CD14-positive monocyte (primary cell): Measurements from ENCODE around the gene CACNA1H. TPM values are rescaled to one million over a fixed set of nuclear protein-coding genes. Genes with fewer than 3 reads are reported as not detected.

Experiments used
- DNase-seq, 3 donors: peaks; one replicate each; pipeline ENCODE4 v3.0.0-alpha.2; 2011 to 2022
- H2AFZ ChIP-seq: 2 replicates; pipeline ENCODE4 v1.6.0; 2012; ENCODE audit warnings: mild to moderate bottlenecking, low read depth, low read length, inconsistent platforms; ENCODE audit not compliant: insufficient read depth, poor library complexity, severe bottlenecking
- H3K27ac ChIP-seq, 2 donors: 1 replicate in 1 of 2; 2 replicates in 1 of 2; pipeline ENCODE4 v1.5.1; 2012 to 2013; ENCODE audit warnings: low read length in 2 of 2, control low read depth in 1 of 2, inconsistent platforms in 1 of 2, low read depth in 1 of 2, mild to moderate bottlenecking in 1 of 2
- H3K27me3 ChIP-seq, 2 donors: one replicate each; pipeline versions ENCODE4 v1.6.0 to v1.6.1; 2011 to 2013; ENCODE audit warnings: low read length in 2 of 2; ENCODE audit not compliant: control insufficient read depth in 2 of 2, insufficient read depth in 2 of 2
- H3K36me3 ChIP-seq, 2 donors: replicated peaks in 1 of 2; 1 replicate in 1 of 2; 2 replicates in 1 of 2; pipeline versions ENCODE4 v1.5.1 to v1.6.1; 2012 to 2013; ENCODE audit warnings: low read length in 2 of 2, control low read depth in 1 of 2, inconsistent platforms in 1 of 2, mild to moderate bottlenecking in 1 of 2; ENCODE audit not compliant: insufficient read depth in 2 of 2, control insufficient read depth in 1 of 2
- H3K4me1 ChIP-seq, 2 donors: 1 replicate in 1 of 2; 2 replicates in 1 of 2; pipeline versions ENCODE4 v1.5.1 to v1.6.1; 2012 to 2013; ENCODE audit warnings: low read length in 2 of 2, control low read depth in 1 of 2, inconsistent platforms in 1 of 2, mild to moderate bottlenecking in 1 of 2, moderate library complexity in 1 of 2; ENCODE audit not compliant: insufficient read depth in 2 of 2, control insufficient read depth in 1 of 2
- H3K4me2 ChIP-seq: replicated peaks from 2 replicates; pipeline ENCODE3; 2012; ENCODE audit warnings: low read length, moderate library complexity, mild to moderate bottlenecking; ENCODE audit not compliant: poor library complexity, severe bottlenecking; ENCODE audit errors: extremely low read depth
- H3K4me3 ChIP-seq, 3 experiments: fragments of 200-600 bp in 1 of 3; sonication (generic) in 1 of 3; replicated peaks in 1 of 3; 1 replicate in 2 of 3; 2 replicates in 1 of 3; pipeline ENCODE4 v1.5.1; 2011 to 2013; ENCODE audit warnings: low read length in 3 of 3, mild to moderate bottlenecking in 3 of 3, control low read depth in 2 of 3, low read depth in 2 of 3, inconsistent platforms in 1 of 3, moderate library complexity in 1 of 3
- H3K79me2 ChIP-seq: 2 replicates; pipeline ENCODE4 v1.6.0; 2012; ENCODE audit warnings: mild to moderate bottlenecking, control low read depth, inconsistent platforms, low read length, moderate library complexity; ENCODE audit not compliant: insufficient read depth
- H3K9ac ChIP-seq: 2 replicates; pipeline ENCODE4 v1.6.0; 2017; ENCODE audit warnings: low read length, mild to moderate bottlenecking; ENCODE audit not compliant: insufficient read depth, poor library complexity, severe bottlenecking
- H3K9me3 ChIP-seq, 2 donors: replicated peaks in 1 of 2; 1 replicate in 1 of 2; 2 replicates in 1 of 2; pipeline versions ENCODE4 v1.5.1 to v1.6.1; 2012 to 2013; ENCODE audit warnings: low read length in 2 of 2, control low read depth in 1 of 2; ENCODE audit not compliant: control insufficient read depth in 1 of 2, insufficient read depth in 1 of 2
- H4K20me1 ChIP-seq: 2 replicates; pipeline ENCODE4 v1.6.0; 2012; ENCODE audit warnings: mild to moderate bottlenecking, low read length, control low read depth, moderate library complexity; ENCODE audit not compliant: insufficient read depth
- H3K27ac Mint-ChIP-seq, 7 donors: one replicate each; pipeline ENCODE4 v1.8.0; 2020; ENCODE audit warnings: mild to moderate bottlenecking in 7 of 7, mixed read lengths in 7 of 7, moderate library complexity in 6 of 7, inconsistent platforms in 2 of 7
- H3K27me3 Mint-ChIP-seq, 3 donors: one replicate each; pipeline ENCODE4 v1.8.0; 2021 to 2022; ENCODE audit warnings: low read depth in 3 of 3, mild to moderate bottlenecking in 3 of 3, mixed read lengths in 3 of 3, moderate library complexity in 3 of 3, inconsistent platforms in 1 of 3
- H3K36me3 Mint-ChIP-seq, 2 donors: one replicate each; pipeline ENCODE4 v1.8.0; 2020; ENCODE audit warnings: mixed read lengths in 2 of 2, inconsistent platforms in 1 of 2, mild to moderate bottlenecking in 1 of 2
- H3K4me1 Mint-ChIP-seq: one replicate; pipeline ENCODE4 v1.8.0; 2020; ENCODE audit warnings: mild to moderate bottlenecking, mixed read lengths
- H3K4me3 Mint-ChIP-seq, 2 donors: one replicate each; pipeline ENCODE4 v1.8.0; 2020; ENCODE audit warnings: mild to moderate bottlenecking in 2 of 2, mixed read lengths in 2 of 2, moderate library complexity in 1 of 2
- H3K9me3 Mint-ChIP-seq, 7 donors: one replicate each; pipeline ENCODE4 v1.8.0; 2020 to 2022; ENCODE audit warnings: mixed read lengths in 7 of 7, mild to moderate bottlenecking in 6 of 7, moderate library complexity in 6 of 7, inconsistent platforms in 2 of 7
- CTCF ChIP-seq: fragments of 200-600 bp; IDR thresholded peaks from one replicate; pipeline ENCODE4 v1.8.0; 2022; ENCODE audit warnings: antibody characterized with exemption, mild to moderate bottlenecking
- WGBS: methylation state at CpG from one replicate; pipeline ENCODE4 v1.1.5; 2013; ENCODE audit warnings: missing lambda C conversion rate; ENCODE audit not compliant: insufficient coverage; 5-methylcytosine and 5-hydroxymethylcytosine counted together
- intact Hi-C, 2 donors: fragments of 100-400 bp; cut with micrococcal nuclease; formaldehyde crosslinking; loops; one replicate each; pipeline versions ENCODE4 v1.15.0 to v1.15.1; 2023
- polyA plus RNA-seq, 3 donors: library from polyadenylated mRNA; depleted of rRNA in 1 of 3; unstranded in 2 of 3; stranded (reverse) in 1 of 3; fragments of 300-500 nt in 2 of 3; fragments of >200 nt in 1 of 3; fragmentation: Illumina TruSeq in 2 of 3; gene quantifications; 1 replicate in 2 of 3; 2 replicates in 1 of 3; pipeline ENCODE4 v1.2.3, GENCODE V29; 2012 to 2021

CACNA1H gene
- polyA plus RNA-seq, 3 donors, result not detected

DNA sequence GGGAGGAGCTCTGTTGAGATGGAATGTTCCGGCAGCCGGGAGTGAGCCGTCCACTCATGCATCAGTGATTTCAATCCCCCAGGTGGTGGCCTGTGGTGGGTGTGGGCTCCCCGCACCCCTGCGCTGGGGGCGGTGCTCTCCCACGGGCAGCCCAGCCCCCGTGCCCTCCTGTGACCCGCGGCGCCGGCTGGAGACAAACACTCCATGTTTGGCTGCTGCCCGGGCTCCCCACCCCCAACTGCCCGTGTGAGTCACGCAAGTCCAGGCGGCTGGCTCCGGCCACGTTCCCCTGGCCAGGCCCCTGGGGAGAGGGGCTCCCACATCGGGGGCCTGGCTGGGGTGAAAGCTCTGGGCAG lies 29.4 kb downstream of the CACNA1H start:
- DNase-seq, result no peak
- Mint-ChIP-seq H3K9me3 (peaks cover 0 to 8% (median 5%) of the 10 kb centered on the region in 7 donors), H3K36me3 (no peaks in the 10 kb centered on the region), H3K27me3 (peaks cover 0 to 6% (median 2%) of the 10 kb centered on the region in 3 donors), H3K4me3 (no peak overlapping the region), H3K27ac (no peak overlapping the region), H3K4me1 (no peaks in the 10 kb centered on the region)
- WGBS, result 56% methylated on average over 10 of the region's 19 CpGs
- no peaks in the 10 kb centered on the region for H4K20me1 ChIP-seq
- TF ChIP-seq CTCF, result no peak
- H3K4me1 ChIP-seq, result no peaks in the 10 kb centered on the region
- H3K9ac ChIP-seq, result no peak overlapping the region
- H3K79me2 ChIP-seq, result no peaks in the 10 kb centered on the region
- H3K4me2 ChIP-seq, result no peak overlapping the region
- no peak overlapping the region for H3K4me3 ChIP-seq
- H3K36me3 ChIP-seq, result no peaks in the 10 kb centered on the region
- H3K27me3 ChIP-seq, result no peaks in the 10 kb centered on the region
- no peak overlapping the region for H2AFZ ChIP-seq
- intact Hi-C loops, result no loop called here
- H3K27ac ChIP-seq, result no peak overlapping the region
- H3K9me3 ChIP-seq, result peaks cover 0 to 6% of the 10 kb centered on the region in 2 donors

DNA sequence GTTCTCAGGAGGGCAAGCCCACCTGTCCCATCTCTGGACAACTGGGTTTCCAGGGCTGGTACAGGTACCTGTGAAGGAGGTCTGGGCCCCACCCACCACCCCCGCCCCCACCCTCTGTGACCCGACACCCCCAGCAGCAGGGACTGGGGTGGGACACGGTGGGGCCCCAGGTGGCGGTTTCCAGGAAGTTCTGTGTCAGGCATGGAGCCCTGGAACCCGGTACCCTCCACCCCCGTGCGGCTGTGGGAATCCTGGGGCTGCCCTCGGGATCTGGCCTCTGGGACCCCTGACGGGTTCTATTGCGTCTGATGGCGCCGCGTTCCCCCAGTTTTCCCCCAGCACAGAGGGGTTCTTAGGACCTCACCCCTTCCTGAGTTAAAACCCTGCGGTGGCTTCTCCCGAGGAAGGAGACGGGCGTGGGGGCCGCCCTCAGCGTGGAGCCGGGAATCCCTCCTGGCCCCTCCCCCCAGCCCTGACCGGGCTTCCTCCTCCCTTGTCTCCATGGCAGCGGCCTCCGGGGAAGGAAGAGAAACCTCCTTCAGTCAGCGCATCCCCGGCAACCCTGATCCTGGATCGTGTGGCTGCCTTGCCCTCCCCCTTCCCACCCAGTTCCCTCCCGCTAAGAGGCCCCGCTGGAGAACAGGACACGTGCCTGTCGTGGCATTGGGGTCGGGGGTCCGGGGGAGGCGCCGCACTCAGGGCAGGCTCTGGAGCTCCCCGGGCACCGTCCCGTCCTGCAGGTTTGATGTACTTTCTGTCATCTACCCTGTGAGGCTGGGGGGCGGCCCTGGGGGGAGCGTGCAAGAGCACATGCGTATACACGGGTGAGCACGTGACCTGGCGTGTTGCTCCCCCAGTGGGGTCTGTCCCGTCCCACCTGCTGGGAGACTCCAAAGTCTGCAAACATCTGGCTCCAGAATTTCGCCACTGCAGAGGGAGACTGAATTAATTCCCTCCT lies 30.3 kb downstream of the CACNA1H start:
- no peaks in the 10 kb centered on the region for H3K36me3 Mint-ChIP-seq
- Histone ChIP-seq H2AFZ (no peak overlapping the region), H3K4me2 (no peak overlapping the region), H4K20me1 (no peaks in the 10 kb centered on the region), H3K4me1 (no peaks in the 10 kb centered on the region), H3K9ac (no peak overlapping the region), H3K9me3 (peaks cover 0 to 6% of the 10 kb centered on the region in 2 donors), H3K79me2 (no peaks in the 10 kb centered on the region), H3K27ac (no peak overlapping the region), H3K4me3 (no peak overlapping the region), H3K36me3 (no peaks in the 10 kb centered on the region), H3K27me3 (no peaks in the 10 kb centered on the region)
- intact Hi-C loops, result no loop called here
- peaks cover 0 to 6% (median 2%) of the 10 kb centered on the region in 3 donors for H3K27me3 Mint-ChIP-seq
- DNase-seq, result no peak
- H3K27ac Mint-ChIP-seq, result no peak overlapping the region
- no peak overlapping the region for H3K4me3 Mint-ChIP-seq
- H3K4me1 Mint-ChIP-seq, result no peaks in the 10 kb centered on the region
- WGBS, result 70% methylated on average over 36 of the region's 45 CpGs
- no peak for TF ChIP-seq CTCF
- peaks cover 0 to 8% (median 5%) of the 10 kb centered on the region in 7 donors for H3K9me3 Mint-ChIP-seq
